HG03469 (cell line): ENCODE measurements around the gene FRMD5.

Source experiments
- ATAC-seq: cut with Tn5 transposase; IDR thresholded peaks from one replicate; pipeline ENCODE4 v1.9.1; 2021; ENCODE audit warnings: mild to moderate bottlenecking, moderate library complexity, moderate number of reproducible peaks; ENCODE audit not compliant: unreplicated experiment

FRMD5 gene

DNA sequence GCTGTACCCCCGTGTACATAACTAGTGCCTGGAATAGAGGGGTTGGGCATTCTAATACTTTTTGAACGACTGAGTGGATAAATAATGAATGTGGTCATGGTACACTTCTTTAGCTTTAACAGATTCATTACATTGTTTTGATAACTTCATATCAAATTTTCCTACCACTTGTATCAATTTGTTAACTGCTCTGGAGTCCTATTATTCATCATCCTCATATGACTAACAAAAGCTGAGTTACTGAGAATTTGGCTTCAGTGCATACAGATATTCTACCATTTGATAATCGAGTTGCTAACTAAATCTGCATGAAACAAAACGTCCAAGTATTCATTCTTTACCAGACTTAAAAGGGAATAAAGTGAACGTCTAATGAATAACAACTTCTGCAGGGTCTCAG lies 31.7 kb downstream of the FRMD5 start:
- no peak for ATAC-seq

DNA sequence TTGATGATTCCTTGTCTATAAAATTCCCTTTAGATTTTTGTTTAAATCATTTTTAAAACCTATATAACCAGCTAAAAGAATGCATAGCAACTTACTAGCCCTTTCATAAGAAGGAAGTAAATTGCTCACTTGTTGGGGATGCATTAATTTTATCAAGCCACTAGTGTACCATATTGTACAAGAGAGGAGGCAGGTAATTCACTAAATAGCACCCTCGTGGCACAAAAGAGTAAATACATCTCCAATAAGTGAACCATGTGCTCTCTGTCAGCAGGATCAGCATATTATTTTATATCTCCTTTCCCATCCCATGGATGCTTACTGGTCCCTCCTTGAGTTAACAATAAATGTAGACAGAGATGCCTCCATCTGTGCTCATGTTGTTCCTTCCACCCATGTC lies 34.3 kb downstream of the FRMD5 start:
- ATAC-seq, result no peak

DNA sequence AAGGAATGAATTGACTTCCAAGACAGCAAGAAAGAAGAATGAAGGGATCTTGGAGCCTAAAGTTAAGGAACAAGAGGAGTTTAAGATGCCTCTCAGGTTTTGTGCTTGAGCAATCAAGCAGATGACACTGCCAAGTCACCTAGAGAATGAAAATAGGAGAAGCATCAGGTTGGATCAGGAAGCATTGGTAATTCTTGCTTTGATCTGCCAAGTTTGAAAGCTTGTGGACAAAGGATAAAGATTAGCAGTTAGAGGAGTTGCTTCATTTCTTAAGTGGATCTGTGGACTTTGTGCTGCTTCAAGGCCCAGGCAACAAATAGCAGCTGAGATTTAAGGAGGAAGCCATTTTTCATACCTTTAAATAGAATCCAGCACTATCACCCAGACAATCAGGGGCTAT lies 35.6 kb downstream of the FRMD5 start:
- no peak for ATAC-seq

DNA sequence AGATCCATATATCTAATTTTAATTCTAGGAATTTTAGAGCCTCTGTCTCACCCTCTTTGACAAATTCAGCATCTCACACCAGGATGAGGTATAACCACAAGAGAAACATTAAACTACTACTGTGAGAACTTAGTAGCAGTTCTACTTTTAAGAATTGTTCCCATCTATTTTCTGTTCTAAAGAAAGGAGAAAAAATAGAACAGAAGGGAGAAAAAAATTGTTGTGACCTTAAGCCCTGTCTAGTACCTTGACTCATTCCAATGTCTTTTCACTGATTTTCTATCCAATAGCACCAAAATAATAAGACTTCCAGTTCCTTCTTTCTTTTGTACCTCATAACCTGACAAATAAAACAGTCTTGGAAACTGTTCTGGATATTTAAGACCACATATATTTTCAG lies 37.0 kb downstream of the FRMD5 start:
- no peak for ATAC-seq

DNA sequence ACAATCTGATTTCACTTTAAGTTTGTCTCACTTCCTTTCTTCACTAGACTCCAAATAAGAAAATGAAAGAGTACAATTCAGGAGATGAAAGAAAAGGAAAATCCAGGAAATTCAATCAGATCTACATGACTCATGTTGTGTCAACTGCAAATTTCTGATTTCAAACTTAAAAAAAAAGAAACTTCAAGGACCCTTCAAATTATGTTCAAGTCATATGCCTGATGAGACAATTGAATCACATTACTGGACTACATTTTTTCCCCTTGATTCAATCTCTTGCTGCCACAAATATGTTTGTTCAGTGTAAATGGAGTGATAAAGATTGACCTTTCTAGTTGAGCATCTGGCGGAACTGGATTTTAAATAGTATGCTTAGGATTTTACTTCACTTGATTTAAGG lies 37.4 kb downstream of the FRMD5 start:
- ATAC-seq, result no peak

DNA sequence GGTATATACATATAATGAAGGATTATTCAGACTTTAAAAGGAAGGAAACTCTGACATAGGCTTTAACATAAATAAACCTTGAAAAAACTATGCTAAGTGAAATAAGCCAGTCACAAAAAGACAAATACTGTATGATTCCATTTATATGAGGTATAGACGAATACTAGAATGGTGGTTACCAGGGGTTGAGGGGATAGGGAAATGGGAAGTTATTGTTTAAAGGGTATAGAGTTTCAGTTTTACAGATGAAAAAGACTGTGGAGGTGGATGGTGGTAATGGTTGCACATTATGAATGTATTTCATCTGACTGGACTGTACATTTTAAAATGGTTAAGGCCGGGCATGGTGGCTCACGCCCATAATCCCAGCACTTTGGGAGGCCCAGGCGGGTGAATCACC lies 41.7 kb downstream of the FRMD5 start:
- no peak for ATAC-seq

DNA sequence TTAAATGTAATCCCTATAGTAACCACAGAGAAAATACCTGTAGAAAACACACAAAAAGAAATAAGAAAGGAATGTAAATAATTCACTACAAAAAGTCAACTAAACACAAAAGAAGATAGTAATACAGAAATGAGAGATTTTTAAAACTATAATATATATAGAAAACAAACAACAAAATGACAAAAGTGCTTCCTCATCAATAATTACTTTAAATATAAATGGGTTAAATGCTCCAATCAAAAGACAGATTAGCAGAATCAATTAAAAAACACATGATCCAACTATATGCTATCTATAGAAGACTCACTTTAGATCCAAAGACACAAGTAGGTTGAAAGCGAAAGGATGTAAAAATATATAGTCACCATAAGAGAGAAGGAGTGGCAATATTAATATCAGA lies 45.8 kb downstream of the FRMD5 start:
- ATAC-seq, result no peak

DNA sequence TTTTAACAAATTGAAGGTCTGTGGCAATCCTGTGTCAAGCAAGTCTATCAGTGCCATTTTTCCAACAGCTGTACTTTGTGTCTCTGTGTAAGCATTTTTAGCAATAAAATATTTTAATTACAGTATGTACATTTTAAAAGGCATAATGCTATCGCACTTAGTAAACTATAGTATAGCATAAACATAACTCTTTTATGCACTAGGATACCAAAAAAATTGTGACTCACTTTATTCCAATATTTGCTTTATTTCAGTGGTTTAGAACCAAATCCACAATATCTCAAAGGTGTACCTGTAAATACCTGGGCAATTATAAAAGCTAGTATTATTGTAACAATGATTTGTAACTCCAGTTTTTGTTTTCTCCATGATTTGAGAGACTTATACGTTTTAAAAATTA lies 46.5 kb downstream of the FRMD5 start:
- no peak for ATAC-seq

DNA sequence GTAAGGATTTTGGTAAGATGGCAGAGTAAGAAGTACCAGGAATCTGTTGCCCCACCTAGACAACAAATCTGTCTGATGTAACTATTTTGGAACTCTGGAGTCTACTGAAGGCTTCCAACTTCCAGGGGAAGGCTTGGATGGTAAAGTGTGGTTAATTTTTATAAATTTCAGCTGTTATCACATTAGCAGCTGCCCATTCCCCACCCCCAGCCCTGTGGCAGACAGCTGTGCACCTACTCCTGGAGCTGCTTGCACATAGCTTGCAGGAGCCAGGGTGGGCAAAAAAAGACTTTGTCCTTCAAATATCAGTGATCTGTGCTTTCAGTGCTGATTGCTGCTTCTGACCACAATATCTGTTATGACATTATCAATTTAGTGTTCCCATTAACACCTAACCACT lies 47.4 kb downstream of the FRMD5 start:
- no peak for ATAC-seq

DNA sequence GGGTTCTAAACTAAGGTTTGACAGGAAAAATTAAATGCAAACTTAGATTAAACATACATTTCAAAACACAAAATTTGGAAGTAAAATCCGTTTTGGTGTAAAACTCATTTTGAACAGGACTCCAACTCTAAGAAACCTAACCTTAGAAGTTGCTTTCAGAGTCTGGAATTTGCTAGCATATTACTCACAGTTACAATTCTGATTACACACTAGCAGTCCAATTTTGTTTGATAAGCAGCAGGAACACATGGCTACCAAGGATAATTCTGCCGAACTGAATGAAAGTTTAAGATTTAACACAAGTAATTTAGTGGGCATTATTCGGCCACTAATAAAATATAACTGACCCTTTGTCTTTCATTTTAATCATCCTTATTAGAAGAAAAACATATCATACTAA lies 49.6 kb downstream of the FRMD5 start:
- ATAC-seq, result no peak

DNA sequence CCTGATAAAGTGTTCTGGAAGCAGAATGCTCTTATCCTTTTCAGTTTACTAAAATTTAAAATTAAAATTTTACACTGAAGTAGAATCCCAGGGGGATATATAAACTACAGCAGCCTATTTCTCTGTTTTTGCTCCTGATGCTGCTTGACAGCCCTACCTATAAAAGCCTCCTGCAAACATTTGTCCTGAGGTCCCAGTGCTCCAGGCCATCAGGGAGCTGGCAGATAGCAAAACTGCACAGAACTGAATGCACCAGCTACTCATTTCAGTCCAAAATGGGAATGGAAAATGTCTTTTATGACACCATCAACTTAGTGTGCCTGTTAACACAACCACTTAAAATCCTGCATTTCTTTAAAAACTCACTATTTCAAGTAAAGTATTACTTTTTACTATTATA lies 50.1 kb downstream of the FRMD5 start:
- no peak for ATAC-seq

DNA sequence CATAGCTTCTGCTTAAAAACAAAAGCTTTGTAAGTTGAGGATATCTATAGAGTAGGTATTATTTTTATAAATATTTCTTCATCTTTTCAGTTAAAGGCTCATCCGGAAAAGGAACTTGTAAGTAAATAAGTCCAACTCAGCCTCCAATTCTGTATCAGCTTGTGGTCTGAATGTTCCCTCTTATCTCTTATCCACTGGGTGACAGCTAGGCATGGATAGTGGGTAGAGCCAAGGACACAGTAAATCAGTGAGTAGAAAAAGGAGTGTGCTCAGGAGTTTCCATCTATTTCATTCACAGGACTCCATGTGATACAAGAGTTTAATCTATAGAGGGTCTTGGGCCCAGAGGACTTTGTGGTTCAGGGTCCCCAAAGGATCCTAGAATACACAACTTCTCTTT lies 50.9 kb downstream of the FRMD5 start:
- ATAC-seq, result no peak

DNA sequence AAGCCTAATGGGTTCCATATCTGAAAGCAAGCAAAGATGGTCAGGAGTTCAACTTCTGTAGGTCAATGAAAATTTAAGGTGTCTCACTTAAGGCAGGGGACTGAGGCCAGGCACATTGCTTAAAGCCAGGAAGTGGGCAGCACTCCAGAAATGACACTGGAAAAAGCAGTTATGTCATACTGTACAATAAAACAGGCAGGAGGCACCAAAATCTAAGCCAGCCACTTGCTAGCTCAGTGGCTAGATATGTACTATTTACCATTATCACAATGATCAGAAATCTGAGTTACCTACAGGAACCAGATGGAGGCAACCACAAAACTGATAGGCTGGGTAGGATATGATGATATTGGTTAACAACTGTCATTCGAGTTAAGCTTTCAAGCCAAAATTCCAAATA lies 57.3 kb downstream of the FRMD5 start:
- no peak for ATAC-seq

DNA sequence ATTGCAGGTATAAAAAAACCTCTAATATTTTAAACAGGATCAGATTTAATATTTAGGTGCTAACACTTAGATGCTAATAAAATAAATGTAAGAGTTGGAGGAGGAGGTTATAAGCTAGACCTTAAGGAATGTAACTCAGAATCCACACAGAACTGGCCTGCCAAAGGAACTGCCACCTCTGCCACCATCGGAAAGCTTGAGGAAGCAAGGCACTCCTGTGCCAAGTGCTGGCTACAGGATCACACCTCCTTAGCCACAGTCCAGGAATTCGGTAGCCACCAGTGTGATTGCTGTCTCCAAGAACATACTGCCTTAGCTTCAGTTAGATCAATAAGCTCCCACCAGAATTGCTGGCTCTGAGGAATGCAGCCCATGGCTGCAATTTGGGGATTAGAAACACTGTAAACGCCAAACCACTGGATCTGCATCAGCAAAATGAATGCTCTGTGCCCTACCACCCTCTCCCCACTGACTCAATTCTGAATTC lies 58.0 kb downstream of the FRMD5 start:
- no peak for ATAC-seq

DNA sequence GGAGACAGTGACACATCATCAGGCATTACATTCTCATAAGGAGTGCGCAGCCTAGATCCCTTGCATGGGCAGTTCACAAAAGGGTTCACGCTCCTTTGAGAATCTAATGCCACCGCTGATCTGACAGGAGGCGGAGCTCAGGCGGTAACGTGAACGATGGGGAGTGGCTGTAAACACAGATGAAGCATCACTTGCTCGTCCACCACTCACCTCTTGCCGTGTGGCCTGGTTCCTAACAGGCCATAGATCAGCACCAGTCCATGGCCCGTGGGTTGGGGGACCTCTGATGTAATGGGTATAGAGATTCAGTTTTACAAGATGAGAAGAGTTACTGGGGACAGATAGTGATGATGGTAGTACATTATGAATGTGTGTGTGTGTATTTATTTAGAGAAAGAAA lies 63.0 kb downstream of the FRMD5 start:
- no peak for ATAC-seq

DNA sequence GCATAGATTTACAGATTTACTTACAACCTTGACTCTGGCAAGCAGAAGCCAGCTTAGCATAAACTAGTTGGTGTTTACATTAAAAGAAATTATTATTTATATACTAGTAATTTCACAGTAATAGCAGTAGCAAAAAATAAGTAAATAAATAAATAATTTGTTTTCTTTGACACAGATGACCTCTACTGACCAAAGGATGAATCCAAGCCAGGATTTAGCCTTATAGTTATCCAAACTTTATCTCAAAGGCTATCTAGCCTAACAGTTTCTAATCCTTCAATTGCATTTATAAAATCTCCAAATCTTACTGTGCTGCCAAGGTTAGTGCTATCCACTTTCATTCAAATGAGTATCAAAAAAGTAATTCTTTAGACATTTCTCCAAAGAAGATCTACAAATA lies 64.3 kb downstream of the FRMD5 start:
- ATAC-seq, result no peak

DNA sequence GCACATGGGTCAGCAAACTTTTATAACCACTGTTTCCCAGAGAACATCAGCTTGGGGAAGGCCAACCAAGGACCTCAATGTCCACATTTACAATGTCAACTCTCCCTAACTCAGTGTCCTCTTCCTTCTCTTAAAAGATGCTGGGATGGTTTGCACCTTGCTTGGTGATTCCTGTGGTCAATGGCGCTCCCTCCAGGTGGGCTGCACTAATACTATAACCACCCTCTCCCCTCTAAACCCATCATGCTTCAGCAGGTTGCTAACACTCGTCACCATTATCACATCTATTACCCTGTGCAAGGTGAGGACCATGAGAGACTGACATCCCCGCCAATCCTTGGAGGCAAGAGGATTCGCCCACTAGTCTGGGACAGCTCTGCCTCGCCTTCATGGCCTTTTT lies 65.2 kb downstream of the FRMD5 start:
- ATAC-seq, result no peak

DNA sequence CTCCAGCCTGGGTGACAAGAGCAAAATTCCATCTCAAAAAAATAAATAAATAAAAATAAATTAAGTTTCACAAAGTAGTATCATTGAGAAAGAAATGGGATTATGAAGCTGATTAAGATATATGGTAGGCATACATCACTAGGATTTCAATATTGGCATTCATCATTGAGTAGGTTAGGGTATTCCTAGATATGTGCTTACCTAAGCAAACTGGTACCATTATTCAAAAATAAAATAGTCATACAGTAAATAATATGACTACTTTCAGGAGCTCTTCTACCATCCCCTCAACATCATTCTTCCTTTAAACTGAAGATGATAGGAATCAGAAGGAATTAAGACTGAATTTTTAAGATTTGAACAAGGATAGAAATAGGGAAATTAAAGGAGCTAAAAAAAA lies 66.6 kb downstream of the FRMD5 start:
- ATAC-seq, result no peak

DNA sequence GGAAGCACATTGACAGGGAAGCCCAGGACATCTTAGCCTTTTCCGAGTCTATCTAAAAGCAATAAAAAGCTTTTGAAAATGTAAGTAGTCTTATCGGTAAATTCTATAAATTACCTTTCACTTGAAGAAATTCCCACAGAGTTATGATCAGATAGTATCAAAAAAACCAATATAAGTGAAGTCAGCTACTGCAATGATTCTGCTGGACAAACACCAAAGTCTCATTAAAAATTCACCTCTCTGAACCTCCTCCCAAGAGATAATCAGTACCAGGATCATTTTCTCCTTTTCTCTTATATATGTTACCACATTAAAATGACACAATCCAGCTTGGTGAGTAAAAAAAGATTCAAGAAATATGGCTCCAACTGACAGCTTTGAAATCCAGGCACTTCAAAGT lies 69.2 kb downstream of the FRMD5 start:
- no peak for ATAC-seq

DNA sequence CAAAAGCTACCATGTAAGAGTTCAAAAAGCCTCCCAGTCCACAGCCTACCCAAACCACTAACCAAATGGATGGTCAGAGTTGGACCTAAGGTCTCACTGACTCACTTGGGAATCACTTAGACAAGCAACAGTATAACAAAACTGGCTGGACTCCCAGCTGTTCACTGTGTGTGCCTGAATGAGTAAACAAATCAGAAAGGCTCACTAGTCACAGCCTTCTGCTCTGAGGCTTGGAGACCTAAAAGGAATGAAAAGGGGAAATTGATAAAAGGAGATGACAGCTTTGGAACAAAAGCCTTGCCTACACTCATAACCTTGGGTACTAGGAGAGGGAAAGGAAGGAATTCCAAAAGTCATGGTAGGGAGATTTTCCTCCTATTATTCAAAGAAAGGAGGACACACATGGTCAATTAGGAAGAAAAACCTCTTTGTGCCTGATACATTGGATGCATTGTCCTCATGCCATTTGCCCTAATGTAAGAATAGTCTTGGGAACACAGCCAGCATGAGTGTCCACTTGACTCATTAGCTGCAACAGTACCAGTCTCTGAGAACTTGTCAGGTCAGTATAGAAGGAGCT lies 92.3 kb downstream of the FRMD5 start:
- ATAC-seq, result no peak

DNA sequence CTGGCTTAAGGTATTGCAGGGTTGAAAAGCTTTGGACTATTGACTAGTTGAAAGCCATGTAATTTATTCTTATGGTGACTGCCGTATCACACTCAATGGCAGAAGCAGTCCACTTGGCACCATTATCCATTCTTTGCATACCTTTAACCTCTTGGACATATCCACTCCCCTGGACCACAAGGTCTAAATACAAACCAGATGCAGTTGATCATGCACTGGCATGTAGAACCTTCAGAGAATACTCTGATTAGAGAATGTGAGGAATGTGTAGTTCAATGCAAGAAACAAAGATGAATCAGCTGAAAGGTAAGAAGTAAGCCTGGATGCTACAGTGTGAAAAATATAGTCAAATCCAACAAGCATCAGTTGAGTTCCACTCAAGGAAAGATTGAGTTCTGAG lies 93.1 kb downstream of the FRMD5 start:
- ATAC-seq, result no peak

DNA sequence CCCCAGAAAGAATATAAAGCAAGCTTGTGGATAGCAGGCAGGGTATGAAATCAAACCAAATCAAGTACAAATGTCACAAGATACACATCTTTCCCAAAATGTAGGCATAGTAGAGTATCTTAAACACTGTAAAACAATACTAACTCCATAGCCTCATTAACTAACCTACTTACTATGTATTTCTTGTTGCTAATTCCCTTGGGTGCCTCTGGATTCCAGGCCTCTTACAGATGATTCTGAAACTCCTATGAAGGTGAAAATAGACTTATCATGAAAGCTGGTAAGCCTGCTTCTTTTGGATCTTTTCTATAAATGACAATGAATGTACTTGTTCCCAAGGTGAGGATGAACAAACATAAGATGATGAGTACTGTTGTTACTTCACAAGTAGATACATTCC lies 93.8 kb downstream of the FRMD5 start:
- no peak for ATAC-seq

DNA sequence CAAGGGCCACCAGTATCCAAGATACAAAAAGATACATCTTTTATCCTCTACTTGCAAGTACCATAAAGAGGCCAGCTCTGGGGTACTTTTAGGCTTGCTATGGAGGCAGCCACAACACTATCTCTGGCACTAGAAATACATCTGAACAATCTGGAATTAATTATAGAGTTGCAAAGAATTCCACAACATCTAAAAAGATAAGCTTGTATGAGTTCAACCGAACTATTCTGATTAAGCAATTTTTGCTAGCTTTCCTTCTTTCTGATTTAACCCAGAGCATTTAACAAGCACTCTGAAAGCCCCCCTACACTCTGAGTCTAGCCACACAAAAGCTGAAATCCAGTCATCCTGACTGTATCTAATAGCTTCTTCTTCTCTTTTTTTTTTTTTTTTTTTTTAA lies 95.4 kb downstream of the FRMD5 start:
- no peak for ATAC-seq

DNA sequence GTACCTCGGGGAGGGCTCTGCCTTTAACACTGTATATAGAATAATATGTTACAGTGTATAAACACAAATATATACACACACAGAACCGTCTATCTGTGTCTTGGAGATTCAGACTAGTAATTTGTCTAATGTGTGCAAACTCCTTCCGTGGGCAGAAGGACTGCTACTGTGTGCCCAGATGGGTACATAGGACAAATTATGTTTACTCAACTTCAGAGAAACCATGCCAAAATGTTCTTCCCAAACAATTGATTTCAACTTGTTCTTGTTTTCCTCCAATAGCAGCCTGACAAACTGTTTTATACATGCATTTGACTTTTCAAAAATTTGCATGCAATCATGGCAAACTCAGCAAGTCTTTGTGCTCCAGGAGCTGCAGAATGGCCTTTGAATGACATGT lies 97.5 kb downstream of the FRMD5 start:
- ATAC-seq, result no peak
